GM20000 (cell line): ENCODE results near the gene DEAF1.

Source experiments
- DNase-seq: peaks from one replicate; pipeline ENCODE4 v3.0.0; 2012; ENCODE audit warnings: low spot score
- TF ChIP-seq, protein P1 (sequence below): IDR thresholded peaks from 2 replicates; pipeline ENCODE4 v1.5.1; 2012; ENCODE audit warnings: mild to moderate bottlenecking, control low read depth; ENCODE audit errors: extremely low read depth, missing control alignments

DEAF1 gene

DNA sequence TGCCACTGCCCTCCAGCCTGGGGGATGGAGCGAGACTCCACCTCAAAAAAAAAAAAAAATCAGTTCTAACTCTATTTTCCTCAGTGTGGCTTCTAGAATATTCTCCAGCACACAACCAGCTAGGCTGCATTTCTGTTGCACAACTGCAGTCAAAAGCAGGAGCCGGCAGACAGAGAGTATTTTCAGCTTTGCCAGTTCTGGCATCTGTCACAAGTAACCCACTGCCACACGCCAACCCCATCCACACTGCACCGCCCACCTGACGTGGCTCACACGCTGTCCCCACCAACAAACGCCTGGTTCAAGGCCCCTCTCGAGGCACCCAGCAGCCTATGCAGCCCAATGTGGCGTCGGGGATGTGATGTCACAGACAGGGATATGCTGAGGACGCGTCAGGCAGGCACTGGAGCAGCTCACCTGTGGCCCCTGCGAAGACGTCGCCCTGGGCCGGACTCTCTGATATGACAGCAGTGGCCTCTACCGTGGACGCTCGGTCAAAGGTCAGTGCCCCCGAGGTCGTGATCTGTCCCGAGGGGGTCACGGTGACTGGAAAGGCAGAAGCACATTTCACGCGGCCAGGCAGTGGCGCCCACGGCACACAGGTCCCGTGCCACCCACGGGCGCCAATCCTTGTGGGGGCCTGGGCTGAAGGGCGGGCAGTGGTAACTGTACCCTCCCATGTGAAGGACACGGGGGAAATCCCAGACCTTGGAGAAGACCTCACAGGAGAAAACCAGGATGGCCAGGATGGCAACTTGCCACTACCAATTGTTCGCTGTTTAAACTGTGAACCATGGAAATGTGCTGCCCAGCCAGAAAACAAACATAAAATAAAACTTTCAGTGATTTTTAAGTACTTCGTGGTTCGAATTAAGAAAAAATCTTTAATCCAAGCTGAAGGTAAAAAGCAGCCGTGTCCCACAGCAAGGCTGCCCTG, 15.5 kb downstream of the DEAF1 start:
- TF ChIP-seq, protein P1, sequence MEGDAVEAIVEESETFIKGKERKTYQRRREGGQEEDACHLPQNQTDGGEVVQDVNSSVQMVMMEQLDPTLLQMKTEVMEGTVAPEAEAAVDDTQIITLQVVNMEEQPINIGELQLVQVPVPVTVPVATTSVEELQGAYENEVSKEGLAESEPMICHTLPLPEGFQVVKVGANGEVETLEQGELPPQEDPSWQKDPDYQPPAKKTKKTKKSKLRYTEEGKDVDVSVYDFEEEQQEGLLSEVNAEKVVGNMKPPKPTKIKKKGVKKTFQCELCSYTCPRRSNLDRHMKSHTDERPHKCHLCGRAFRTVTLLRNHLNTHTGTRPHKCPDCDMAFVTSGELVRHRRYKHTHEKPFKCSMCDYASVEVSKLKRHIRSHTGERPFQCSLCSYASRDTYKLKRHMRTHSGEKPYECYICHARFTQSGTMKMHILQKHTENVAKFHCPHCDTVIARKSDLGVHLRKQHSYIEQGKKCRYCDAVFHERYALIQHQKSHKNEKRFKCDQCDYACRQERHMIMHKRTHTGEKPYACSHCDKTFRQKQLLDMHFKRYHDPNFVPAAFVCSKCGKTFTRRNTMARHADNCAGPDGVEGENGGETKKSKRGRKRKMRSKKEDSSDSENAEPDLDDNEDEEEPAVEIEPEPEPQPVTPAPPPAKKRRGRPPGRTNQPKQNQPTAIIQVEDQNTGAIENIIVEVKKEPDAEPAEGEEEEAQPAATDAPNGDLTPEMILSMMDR: no peak
- DNase-seq: no peak

DNA sequence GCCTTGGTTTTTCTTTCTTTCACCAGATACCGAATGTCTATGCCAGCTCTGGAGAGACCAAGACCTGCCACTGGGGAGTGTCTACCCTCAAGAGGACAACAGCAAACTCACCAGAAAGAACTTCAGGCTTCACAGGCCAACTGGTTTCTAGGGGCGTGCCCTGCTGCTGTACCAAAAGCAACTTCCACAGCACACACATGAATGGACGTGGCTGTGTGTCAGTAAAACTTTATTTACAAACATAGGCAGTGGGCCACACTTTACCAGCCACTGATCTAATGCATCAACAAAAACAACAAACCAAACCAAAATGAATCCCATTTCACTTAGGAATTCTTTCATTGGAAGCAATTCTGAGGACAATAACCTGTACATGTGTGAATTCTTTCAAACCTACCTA, 16.7 kb downstream of the DEAF1 start:
- DNase-seq: no peak
- TF ChIP-seq, protein P1: no peak

DNA sequence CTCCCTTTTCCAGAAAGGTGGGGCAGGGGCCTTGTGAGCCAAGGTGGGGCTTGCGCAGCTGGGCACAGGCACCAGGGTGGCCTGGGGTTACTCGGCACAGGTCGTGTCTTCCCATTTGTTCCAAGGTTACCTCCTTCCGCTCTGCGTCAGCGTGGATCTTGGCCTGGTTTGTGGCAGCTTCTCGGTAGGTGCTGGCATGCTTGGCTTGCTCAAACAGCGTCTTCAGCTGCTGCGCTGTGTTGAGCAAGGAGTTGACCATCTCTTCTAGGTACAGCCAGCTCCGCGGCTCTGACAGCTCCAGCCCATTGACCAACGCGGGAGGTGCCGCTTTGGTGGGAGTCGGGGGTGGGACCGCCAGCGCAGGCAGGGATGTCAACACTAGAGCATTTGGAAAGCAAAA, 20.6 kb downstream of the DEAF1 start:
- DNase-seq: no peak
- TF ChIP-seq, protein P1: no peak

DNA sequence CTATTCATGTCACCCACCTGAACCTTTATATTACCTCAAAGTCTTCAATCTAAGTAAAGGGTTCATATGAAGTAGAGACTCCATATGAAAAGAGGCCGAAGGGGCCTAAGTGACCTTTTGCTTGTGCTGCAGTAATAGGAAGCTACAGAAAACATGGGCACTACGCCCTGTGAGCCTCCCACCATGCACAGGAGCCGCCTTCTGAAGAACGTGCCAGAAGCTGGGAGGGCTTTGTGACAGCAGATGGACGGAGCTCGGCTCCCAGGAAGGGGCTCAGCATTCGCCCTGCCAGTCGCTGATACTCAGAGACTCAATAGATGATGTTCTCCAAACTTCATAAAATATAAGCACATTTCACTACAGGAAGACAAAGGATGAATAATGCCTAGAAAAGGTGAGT, 21.2 kb downstream of the DEAF1 start:
- DNase-seq: no peak
- TF ChIP-seq, protein P1: no peak

DNA sequence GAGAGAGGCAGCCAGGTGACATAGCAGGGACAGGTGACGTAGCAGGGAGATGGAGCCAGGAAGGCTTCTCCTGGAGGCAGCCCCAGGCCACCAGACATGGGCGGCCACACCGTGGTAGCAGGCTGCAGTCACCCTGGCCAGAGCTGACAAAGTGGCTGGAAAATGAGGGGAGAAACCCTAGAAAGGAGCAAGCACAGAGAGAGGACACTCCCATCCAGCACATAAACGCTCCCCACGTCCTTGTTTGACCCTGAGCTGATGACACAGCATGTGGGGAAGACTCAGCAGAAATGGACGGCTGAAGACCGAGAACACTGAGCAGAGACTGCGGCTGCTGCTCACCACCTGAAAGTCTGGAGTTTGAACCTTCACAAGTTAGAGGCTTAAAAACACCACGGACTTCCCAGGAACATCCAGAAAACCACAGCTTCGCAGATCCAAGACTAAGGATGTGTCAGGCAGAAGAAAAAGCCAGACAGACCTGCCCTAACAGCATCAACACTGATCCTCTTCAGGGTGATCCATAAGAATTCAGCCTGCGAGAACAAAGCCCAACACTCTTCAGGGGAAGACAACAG, 29.2 kb downstream of the DEAF1 start:
- TF ChIP-seq, protein P1: no peak
- DNase-seq: no peak

DNA sequence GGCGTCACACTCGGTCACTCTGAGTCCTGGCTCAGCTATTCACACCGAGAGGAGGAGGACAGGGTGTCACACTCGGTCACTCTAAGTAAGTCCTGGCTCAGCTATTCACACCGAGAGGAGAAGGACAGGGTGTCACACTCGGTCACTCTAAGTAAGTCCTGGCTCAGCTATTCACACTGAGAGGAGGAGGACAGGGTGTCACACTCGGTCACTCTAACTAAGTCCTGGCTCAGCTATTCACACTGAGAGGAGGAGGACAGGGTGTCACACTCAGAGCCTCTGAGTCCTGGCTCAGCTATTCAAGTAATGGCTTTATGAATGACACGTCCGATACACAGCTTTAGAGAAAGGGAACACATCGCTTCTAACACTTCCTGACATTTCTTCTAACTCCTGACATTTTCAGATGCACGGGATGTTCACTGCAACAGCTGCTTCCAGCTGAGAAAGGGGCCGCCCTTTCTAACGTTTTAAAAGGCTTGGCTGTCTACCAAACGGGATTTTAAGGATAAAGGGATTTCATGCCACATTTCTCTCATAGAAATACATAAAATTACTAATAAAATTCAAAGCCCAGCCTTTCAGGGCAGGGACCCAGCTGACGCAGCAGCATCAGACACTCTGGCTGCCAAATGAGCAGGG, 29.8 kb downstream of the DEAF1 start:
- no peak for DNase-seq
- TF ChIP-seq, protein P1: no peak
